ENCODE results near the gene LRP1B.

DNA sequence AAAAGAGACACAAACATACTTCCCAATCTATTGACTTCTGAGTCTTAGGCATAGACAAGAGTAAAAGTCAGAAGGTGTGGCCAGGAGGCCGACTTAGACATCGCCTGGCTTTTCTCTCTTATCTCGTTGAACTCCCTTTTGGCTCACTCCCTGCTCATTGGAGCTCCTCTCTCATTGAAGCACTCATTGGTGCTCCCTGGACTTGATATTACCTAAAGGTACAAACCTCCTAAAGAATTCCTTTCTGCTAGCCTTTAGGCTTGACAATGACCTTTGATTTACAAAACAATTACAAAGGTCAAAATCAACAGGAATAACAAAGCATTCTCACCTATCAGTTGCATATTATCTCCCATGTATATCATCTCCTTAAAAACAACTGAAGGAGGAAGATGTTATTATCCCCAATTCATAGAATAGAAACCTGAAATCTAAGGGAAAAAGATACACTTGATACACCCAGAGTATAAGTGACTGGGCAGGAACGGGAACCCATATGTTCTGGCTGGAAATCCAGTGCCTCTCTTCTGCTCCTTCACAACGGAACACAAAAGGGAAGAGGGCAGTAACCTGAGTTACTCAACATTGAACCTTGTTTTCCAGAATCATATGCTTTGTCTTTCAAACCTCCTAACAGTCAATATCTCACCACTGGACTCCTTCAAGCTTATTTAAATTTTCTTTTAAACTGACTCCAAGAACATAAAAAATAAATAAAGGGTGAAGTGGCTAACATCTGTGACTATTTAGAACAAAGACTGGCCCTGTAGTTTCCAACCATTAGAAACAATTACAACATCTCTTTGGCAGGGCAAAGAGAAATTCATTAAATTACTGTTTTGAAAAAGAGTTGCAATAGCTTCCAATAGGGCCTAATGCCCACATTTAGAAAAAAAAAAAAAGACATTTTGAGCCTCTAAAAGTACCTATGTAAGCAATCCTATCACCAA lies 1247.9 kb downstream of the LRP1B start:
- no peak for TF ChIP-seq RAD21 (IDR thresholded peaks at IDR 0.05; ENCODE audit: low read depth)
- TF ChIP-seq EP300 (IDR thresholded peaks at IDR 0.05; ENCODE audit: borderline replicate concordance): no peak
- no peak for TF ChIP-seq FOXM1 (IDR thresholded peaks at IDR 0.05; ENCODE audit: borderline replicate concordance, low read depth)
- TF ChIP-seq CREB1 (IDR thresholded peaks at IDR 0.05; ENCODE audit: low read depth): no peak
- TF ChIP-seq, protein P1, sequence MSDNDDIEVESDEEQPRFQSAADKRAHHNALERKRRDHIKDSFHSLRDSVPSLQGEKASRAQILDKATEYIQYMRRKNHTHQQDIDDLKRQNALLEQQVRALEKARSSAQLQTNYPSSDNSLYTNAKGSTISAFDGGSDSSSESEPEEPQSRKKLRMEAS (IDR thresholded peaks at IDR 0.05): no peak
- TF ChIP-seq, protein P2, sequence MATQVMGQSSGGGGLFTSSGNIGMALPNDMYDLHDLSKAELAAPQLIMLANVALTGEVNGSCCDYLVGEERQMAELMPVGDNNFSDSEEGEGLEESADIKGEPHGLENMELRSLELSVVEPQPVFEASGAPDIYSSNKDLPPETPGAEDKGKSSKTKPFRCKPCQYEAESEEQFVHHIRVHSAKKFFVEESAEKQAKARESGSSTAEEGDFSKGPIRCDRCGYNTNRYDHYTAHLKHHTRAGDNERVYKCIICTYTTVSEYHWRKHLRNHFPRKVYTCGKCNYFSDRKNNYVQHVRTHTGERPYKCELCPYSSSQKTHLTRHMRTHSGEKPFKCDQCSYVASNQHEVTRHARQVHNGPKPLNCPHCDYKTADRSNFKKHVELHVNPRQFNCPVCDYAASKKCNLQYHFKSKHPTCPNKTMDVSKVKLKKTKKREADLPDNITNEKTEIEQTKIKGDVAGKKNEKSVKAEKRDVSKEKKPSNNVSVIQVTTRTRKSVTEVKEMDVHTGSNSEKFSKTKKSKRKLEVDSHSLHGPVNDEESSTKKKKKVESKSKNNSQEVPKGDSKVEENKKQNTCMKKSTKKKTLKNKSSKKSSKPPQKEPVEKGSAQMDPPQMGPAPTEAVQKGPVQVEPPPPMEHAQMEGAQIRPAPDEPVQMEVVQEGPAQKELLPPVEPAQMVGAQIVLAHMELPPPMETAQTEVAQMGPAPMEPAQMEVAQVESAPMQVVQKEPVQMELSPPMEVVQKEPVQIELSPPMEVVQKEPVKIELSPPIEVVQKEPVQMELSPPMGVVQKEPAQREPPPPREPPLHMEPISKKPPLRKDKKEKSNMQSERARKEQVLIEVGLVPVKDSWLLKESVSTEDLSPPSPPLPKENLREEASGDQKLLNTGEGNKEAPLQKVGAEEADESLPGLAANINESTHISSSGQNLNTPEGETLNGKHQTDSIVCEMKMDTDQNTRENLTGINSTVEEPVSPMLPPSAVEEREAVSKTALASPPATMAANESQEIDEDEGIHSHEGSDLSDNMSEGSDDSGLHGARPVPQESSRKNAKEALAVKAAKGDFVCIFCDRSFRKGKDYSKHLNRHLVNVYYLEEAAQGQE (IDR thresholded peaks at IDR 0.05; ENCODE audit: low read depth): no peak
- no peak for TF ChIP-seq NFIC (IDR thresholded peaks at IDR 0.05)
- no peak for TF ChIP-seq TCF12 (IDR thresholded peaks at IDR 0.05; ENCODE audit: low read depth)
- no peak for TF ChIP-seq YY1 (IDR thresholded peaks at IDR 0.05; ENCODE audit: low read depth)
- no peak for TF ChIP-seq CEBPB (IDR thresholded peaks at IDR 0.05)
- no peak for TF ChIP-seq EGR1 (IDR thresholded peaks at IDR 0.05)
- TF ChIP-seq TAF1 (IDR thresholded peaks at IDR 0.05; ENCODE audit: low read depth): no peak
- TF ChIP-seq, protein P3, sequence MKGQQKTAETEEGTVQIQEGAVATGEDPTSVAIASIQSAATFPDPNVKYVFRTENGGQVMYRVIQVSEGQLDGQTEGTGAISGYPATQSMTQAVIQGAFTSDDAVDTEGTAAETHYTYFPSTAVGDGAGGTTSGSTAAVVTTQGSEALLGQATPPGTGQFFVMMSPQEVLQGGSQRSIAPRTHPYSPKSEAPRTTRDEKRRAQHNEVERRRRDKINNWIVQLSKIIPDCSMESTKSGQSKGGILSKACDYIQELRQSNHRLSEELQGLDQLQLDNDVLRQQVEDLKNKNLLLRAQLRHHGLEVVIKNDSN (IDR thresholded peaks at IDR 0.05): no peak
- no peak for TF ChIP-seq ZBTB7A (IDR thresholded peaks at IDR 0.05; ENCODE audit: low read depth)

Data from Ishikawa (cell line).